DND-41 (cell line): ENCODE measurements around the gene POFUT2.

Experiments used
- EZH2 ChIP-seq: IDR thresholded peaks from 3 replicates; pipeline ENCODE4 v1.6.1; 2012; ENCODE audit warnings: borderline replicate concordance, low read depth, mild to moderate bottlenecking, moderate library complexity, low read length, inconsistent platforms; ENCODE audit not compliant: severe bottlenecking
- TF ChIP-seq, protein P1 (sequence below): IDR thresholded peaks from 2 replicates; pipeline ENCODE4 v1.5.1; 2012; ENCODE audit warnings: borderline replicate concordance, low read length, moderate library complexity, mild to moderate bottlenecking; ENCODE audit not compliant: poor library complexity, severe bottlenecking; ENCODE audit errors: extremely low read depth

DNA sequence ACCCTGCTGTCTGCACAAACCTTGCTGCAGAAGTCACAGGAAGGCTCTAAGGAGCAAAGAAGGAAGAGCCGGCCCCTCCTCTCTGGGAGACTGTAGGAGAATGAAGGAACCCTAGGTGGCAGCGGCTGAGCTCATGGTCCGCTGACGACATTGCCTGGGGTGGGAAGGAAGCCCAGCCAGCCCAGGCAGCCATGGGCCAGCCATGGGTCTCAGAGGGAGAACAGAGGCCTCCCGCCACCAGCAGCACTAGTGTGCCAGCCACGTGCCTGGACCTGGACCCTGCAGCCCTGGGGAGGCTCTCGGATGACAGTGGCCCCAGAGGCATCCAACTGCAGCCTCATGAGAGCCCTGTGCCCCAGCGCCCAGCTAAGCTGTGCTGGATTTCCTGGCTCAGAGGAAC lies 49.2 kb upstream of the POFUT2 start:
- TF ChIP-seq, protein P1, sequence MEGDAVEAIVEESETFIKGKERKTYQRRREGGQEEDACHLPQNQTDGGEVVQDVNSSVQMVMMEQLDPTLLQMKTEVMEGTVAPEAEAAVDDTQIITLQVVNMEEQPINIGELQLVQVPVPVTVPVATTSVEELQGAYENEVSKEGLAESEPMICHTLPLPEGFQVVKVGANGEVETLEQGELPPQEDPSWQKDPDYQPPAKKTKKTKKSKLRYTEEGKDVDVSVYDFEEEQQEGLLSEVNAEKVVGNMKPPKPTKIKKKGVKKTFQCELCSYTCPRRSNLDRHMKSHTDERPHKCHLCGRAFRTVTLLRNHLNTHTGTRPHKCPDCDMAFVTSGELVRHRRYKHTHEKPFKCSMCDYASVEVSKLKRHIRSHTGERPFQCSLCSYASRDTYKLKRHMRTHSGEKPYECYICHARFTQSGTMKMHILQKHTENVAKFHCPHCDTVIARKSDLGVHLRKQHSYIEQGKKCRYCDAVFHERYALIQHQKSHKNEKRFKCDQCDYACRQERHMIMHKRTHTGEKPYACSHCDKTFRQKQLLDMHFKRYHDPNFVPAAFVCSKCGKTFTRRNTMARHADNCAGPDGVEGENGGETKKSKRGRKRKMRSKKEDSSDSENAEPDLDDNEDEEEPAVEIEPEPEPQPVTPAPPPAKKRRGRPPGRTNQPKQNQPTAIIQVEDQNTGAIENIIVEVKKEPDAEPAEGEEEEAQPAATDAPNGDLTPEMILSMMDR, result no peak
- no peak for TF ChIP-seq EZH2
